ENCODE measurements around the gene ATG9B.
"Not testable (repeated sequence)": the region's sequence is repeated elsewhere in the genome, so short reads cannot be mapped to it uniquely, and the experiment has no call there.

The ATG9B gene

GRCh38 chr7:151038951-151039849 lies 14.9 kb upstream of the ATG9B start:
- peak in 3 of 56 donors; percentile 13 to 38 (median 27) for DNase-seq

- no peak for DNase-seq
These were observed 11.6 kb upstream of the ATG9B start for GRCh38 chr7:151035902-151036301.

- DNase-seq, result peak in 13 of 56 donors; percentile 10 to 46 (median 27)
These were observed 10.9 kb upstream of the ATG9B start for GRCh38 chr7:151035026-151035717.

- no peak for DNase-seq
These were observed 10.2 kb upstream of the ATG9B start for GRCh38 chr7:151034312-151035025.

- DNase-seq, result no peak
These were observed 9.6 kb upstream of the ATG9B start for GRCh38 chr7:151033864-151034249.

- DNase-seq, result no peak
These were observed 8.9 kb upstream of the ATG9B start for GRCh38 chr7:151032936-151033863.

GRCh38 chr7:151031011-151031410 lies 6.7 kb upstream of the ATG9B start:
- no peak for DNase-seq

- no peak for DNase-seq
These were observed 4.7 kb upstream of the ATG9B start for GRCh38 chr7:151028948-151029501.

GRCh38 chr7:151028131-151028947 lies 4.0 kb upstream of the ATG9B start, which contains the start of gene ABCB8:
Gene ABCB8 (plus strand): TSS chr7:151028450. CDS start chr7:151028516, 66 bp downstream.
- DNase-seq, result peak; percentile 84 to 99 (median 97)

- DNase-seq, result not testable (repeated sequence)
These were observed 3.4 kb upstream of the ATG9B start for GRCh38 chr7:151027728-151028130.

- not testable (repeated sequence) for DNase-seq
These were observed 2.8 kb upstream of the ATG9B start for GRCh38 chr7:151026771-151027727.

- DNase-seq, result no peak
These were observed 1.8 kb upstream of the ATG9B start for GRCh38 chr7:151025924-151026671.

GRCh38 chr7:151023232-151023631 lies 1.1 kb downstream of the ATG9B start:
- DNase-seq, result no peak

GRCh38 chr7:151020231-151020630 lies 4.1 kb downstream of the ATG9B start:
- no peak for DNase-seq

- DNase-seq, result no peak
These were observed 5.2 kb downstream of the ATG9B start for GRCh38 chr7:151019130-151019447.

- peak in 19 of 56 donors; percentile 6 to 75 (median 24) for DNase-seq
These were observed 5.7 kb downstream of the ATG9B start for GRCh38 chr7:151018421-151019129.

GRCh38 chr7:151017953-151018420 lies 6.3 kb downstream of the ATG9B start:
- peak in 36 of 56 donors; percentile 5 to 78 (median 37) for DNase-seq

Measured in nucleus accumbens (tissue), 56 donors.